A673 (cell line): ENCODE data around the gene TRPM3.

ENCODE experiments used
- EZH2 ChIP-seq: fragments of 200-600 bp; sonication (generic); IDR thresholded peaks from 2 replicates; pipeline ENCODE4 v1.6.1; 2017; ENCODE audit warnings: borderline replicate concordance, low read depth, mild to moderate bottlenecking, mixed read lengths, antibody characterized with exemption, low read length; ENCODE audit not compliant: poor library complexity, severe bottlenecking
- TF ChIP-seq, protein P1 (sequence below): fragments of 300-800, 200-600 bp; sonication (generic); conservative IDR thresholded peaks from 2 replicates; pipeline ENCODE4 v1.5.1; 2017; ENCODE audit warnings: low read depth, mild to moderate bottlenecking, antibody characterized with exemption, low read length, moderate library complexity, mixed read lengths

DNA sequence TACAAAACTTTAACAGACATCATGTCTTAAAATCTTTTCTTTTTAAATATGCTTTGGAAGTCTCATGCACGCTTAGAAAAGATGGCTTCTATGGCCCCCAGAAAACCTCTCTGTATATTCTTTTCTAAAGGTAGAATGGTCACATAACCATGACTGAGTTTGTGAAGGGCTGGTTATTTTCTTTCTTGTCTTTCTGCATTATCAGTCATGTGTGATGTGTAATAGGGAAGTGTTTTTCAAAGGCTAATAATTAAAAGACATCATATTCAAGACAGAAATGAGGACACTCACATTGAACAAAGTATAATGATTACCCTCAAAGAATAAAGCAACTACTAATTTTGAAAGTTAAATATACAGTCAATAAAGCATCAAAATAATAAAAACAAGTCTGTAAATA, 253.4 kb downstream of the TRPM3 start:
- TF ChIP-seq, protein P1, sequence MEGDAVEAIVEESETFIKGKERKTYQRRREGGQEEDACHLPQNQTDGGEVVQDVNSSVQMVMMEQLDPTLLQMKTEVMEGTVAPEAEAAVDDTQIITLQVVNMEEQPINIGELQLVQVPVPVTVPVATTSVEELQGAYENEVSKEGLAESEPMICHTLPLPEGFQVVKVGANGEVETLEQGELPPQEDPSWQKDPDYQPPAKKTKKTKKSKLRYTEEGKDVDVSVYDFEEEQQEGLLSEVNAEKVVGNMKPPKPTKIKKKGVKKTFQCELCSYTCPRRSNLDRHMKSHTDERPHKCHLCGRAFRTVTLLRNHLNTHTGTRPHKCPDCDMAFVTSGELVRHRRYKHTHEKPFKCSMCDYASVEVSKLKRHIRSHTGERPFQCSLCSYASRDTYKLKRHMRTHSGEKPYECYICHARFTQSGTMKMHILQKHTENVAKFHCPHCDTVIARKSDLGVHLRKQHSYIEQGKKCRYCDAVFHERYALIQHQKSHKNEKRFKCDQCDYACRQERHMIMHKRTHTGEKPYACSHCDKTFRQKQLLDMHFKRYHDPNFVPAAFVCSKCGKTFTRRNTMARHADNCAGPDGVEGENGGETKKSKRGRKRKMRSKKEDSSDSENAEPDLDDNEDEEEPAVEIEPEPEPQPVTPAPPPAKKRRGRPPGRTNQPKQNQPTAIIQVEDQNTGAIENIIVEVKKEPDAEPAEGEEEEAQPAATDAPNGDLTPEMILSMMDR: no peak
- no peak for TF ChIP-seq EZH2
